GM10847 (cell line): ENCODE measurements around the gene THNSL1.
A peak's percentile ranks its signal among the peaks of the same experiment; 100 is the strongest.

Source experiments
- POLR2A ChIP-seq: IDR thresholded peaks from 2 replicates; pipeline ENCODE4 v1.6.1; 2011; ENCODE audit not compliant: insufficient read length; ENCODE audit errors: extremely low read depth

Gene THNSL1, protein sequence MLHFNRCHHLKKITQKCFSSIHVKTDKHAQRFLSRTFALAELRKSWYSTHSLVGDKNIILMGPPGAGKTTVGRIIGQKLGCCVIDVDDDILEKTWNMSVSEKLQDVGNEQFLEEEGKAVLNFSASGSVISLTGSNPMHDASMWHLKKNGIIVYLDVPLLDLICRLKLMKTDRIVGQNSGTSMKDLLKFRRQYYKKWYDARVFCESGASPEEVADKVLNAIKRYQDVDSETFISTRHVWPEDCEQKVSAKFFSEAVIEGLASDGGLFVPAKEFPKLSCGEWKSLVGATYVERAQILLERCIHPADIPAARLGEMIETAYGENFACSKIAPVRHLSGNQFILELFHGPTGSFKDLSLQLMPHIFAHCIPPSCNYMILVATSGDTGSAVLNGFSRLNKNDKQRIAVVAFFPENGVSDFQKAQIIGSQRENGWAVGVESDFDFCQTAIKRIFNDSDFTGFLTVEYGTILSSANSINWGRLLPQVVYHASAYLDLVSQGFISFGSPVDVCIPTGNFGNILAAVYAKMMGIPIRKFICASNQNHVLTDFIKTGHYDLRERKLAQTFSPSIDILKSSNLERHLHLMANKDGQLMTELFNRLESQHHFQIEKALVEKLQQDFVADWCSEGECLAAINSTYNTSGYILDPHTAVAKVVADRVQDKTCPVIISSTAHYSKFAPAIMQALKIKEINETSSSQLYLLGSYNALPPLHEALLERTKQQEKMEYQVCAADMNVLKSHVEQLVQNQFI

DNA sequence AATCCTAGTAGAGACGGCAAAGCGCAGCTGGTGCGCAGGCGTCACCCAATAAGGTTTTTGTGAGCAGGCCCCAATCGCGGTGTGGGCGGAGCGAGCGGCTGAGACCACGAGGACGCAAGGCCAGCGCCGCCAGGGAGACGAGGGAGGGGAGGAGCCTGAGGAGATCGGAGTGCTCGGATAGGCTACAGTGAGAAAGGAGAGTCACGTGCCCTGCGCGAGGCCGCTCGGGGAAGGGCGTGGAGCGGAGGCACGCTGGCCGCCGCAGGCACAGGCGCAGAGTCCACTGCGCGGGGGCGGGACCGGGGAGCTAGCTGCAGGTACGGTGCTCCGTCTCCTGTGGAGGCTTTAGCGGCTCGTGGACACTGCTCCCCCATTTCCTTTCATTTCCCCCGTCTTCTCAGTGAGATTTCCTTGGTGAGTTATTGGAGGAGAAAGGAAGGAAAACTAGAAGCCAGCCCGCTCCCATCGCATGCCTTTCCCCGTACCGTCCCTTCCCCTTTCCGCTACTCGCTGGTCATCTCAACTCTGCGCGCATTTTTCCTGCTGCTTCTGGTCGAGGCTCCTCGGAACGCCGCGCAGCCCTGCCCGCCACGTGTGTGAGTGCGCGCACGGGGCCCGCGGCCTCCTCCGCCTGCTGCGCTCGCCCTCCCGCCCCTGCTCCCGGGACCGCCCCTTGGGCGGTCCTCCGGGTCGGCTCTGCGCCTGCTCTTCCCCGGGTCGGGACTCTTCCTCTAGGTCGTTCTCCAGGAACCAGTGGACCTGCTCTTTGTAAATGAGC, at the start of gene THNSL1:
THNSL1 (plus strand) TSS at position 237 of the 778 bp plus-strand sequence. CDS start 6,612 bp downstream, outside the sequence.
- TF ChIP-seq POLR2A: peak; percentile 62

DNA sequence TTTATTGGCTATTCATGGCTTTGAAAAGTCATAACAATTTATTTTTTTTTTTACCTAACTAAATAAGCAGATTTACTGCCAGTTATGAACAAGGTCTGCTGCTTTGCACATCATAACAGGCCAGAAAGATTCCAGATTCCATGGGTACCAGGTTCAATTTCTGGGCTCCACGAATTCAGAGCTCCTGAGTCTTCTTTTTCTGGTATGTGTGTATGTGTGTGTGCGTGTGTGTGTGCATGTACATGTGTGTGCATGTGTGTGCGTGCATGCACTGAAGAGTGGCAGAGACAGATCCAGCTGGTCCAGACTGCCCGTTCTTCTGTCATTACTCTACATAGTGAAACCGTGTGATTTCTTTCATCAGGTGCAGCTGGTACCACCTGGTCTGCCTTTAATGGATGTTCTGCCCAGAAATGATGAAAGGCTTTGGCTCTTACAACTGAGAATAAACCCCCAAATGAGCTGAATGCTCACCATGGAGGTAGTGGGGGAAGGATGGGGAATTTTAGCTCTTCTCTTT, 49.4 kb upstream of the THNSL1 start:
- TF ChIP-seq POLR2A: no peak

DNA sequence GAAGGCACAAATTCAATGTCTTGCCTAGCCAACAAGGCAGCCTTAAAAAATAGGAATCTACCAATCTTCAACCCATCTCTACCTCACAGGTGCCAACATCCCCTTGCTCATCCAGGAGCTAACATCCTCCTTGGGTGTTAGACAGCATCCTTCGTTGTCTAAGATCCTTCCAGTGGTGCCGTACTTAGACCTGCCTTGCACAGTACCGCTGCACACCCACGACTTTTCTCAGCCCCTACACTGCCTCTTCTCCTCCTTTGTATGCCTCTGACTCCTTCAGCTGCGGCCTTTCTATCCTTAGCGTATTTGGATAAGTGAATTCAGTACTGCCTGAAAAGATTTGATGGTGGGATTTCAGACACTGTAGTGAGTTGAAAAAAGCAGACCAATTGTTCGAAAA, 48.1 kb upstream of the THNSL1 start:
- no peak for TF ChIP-seq POLR2A

DNA sequence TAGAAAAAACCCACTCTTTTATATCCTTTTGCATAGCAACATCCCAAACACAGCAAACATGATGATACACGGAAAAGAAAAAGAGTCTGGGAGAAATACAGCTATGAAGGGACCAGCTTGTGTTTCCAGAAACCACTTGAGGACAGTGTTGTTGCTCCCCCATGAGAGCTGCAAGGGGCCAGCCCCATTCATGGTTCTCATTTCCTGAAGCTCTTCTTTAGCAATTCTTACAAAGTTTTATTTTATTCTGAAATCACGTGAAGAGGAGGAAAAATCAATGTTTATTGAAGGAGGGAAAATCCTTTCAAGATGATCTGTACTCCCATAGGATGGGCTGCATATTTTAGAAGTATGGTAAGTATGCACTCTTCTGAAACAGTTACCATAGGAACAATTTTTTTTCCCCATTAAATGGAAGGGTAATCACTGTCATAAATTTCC, 46.6 kb upstream of the THNSL1 start:
- no peak for TF ChIP-seq POLR2A

DNA sequence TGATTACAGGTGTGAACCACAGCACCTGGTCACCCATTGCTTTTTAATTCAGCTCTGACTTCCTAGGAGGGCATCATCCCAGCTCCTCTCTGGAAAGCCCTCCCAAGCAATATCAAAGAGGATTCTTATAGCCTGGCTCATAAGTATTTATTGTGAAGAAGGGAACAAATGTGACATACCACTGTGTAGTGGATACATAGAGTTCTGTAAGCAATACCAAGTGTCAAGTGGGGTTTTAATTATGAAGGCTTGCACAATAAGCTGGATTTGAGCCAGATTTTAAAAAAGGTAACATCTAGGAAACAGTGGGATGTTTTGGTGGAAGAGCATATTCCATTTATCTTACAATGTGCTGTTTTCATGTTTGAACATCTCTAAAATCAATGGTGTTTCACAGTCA, 45.0 kb upstream of the THNSL1 start:
- TF ChIP-seq POLR2A: no peak

DNA sequence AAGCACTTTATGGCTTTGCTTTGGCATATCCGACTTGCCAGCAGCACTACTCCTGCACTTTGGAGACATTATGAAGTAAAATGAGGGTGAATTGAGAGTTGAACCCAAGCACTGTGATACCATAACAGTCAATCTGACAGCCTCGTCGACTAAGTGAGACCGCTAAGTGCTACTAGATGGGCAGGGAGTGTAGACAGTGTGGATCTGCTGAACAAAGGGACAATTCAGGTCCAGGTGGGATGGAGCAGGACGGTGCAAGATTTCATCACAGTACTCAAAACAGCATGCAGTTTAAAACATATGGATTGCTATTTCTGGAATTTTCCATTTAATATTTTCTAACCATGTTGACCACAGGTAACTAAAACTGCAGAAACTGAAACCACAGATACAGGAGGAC, 43.2 kb upstream of the THNSL1 start:
- TF ChIP-seq POLR2A: no peak

DNA sequence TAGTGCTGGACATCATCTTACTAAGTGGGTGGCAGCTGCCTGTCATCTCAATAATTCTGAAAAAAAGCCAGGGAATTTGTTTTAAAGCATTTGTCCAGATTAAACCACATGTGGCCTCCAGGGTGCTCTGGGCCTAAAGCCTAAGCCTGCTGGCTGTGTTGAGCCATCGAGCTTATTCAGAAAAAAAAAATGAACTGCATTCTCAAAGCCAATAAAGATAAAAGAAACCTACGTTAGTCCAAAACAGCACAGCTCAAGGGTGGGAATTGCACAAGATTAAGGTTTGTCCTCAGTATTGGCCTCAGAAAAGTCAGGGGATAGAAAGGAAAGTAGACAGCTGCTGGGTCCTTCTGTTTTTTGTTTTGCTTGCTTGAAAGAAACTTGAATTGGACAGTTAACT, 41.4 kb upstream of the THNSL1 start:
- no peak for TF ChIP-seq POLR2A

DNA sequence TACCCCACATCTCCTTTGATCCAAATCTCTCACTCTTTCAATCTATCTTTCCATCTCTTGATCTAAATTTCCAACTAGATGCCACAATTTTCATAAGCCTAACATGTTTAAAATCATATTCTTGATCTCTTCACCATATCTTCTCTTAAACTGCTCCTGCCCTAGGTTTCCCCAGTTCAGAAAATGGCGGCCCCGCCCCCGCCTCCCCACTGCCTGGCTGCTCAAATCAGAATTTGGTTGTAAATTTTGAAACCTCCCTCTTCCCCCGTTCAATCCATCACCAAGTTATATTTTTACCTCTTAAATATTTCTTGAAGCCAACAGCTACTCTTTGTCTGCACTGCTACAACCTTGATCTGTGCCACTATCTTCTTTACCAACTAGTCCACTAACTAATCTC, 36.7 kb upstream of the THNSL1 start:
- no peak for TF ChIP-seq POLR2A

DNA sequence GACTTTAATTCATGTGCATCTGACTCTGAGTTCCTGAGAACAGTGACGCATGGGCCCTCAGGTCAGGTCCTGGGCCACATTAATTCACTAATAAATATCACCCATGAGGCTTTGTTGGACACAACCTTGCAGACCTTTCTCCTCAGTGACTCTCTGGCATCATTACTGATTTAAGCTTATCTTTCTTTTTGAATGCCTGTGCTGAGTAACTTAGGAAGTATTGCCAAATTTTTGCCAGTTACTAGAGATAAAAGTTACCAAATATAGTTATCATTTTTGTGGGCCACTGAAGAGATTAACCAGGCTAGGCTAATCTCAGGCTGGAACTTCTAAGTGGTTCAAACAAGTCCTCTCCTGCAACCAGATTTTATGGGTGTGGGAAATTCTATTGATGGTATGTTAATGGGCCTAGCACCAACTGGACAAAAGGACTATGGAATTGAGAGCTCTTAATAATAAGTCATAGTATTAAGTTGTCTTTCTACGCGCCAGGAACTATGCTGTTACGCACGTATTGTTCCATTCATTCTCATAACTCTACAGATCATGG, 35.2 kb upstream of the THNSL1 start:
- TF ChIP-seq POLR2A: no peak

DNA sequence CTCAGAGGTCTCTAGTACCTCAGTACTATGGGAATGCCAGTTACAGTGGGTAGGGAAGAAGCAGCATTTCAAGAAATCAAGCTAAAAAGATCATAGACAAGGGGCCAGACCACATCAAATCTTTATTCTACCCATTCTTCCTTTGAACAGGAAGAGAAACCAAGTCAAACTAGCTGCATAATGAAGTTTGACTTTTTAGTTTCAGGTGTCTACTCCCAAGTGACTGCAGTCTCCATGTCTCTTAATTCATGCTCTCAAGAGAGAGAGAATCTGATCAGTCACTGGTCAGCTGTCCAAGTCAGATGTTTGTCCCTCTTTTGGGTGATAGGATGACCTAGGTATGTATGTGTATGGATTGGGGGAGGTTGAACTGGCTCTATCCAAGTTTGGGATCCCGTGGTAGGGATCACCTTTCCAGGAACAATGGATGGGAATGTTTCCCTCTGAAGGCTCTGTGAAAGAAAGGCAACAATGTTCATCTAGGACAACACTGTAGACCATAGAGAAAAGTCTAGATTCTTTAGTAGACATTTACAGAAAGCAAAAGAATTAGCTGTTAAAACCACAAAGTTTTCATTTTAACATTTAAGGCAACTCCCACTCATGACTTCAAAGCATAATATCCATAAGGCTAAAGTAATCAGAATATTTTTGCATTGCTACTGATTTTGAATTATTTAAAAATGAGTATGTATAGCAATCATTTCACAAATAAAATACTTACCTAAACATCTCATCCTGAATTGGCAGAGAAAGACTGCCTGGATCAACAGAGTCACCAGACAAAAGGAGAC, 33.9 kb upstream of the THNSL1 start:
- no peak for TF ChIP-seq POLR2A

DNA sequence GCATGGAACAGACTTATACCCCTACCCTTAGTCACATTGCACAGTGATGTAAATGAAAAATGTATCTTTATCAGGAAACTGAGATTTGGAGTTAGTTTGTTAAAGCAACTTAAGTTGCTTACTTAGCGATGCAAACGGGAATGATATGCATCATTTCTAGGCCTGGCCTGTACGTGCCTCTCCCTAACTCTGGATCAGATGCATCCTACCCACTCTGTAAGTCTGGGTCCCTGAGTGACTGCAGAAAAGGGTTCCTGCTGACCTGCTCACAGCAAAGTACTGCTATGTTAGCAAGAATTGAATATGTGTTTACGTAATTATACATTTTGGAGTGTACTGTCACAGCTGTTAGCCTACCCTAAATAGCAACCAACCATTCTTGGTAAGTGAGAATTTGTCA, 33.3 kb upstream of the THNSL1 start:
- no peak for TF ChIP-seq POLR2A

DNA sequence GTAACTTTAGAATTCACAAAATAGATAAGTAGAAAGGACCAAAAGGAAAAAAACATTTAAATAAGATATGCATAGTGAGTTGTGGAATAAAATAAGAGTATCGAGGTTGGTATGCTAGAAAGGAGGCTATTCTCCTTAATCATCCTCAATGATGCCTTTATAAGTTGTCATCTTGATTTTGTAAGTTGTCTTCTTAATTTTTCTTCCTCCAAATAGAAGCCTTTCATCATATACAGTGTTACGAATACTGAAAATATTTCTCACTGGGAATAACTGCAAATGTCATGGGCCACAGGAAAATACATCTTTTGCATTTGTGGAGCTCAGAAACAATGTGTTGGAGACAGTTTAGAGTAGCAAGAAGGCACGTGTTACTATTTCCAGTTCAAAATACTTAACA, 32.5 kb upstream of the THNSL1 start:
- no peak for TF ChIP-seq POLR2A

DNA sequence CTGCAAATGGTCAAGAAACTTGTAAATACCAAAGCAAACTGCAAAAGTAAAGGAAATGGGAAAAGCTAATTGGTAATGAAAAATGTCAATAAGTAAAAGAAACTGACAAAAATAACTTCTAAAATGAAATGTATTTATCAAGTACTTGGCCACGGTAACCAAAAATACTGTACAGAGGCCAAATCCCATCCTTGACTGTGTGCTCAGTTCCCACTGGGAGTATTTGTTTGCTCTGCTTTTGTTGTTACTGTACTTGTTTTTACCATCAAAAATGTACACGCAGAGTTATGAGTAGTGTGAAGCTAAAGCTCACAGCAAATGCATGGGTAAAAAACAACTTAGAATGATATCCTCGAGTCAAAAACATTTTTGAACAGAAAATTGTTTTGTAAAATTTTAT, 31.5 kb upstream of the THNSL1 start:
- TF ChIP-seq POLR2A: no peak
